Astrocyte of the cerebellum (primary cell): ENCODE results near the gene CPT1B.

ENCODE experiments used
- DNase-seq: peaks from one replicate; pipeline ENCODE4 v3.0.0-alpha.2; 2011; ENCODE audit warnings: low read depth
- H3K4me3 ChIP-seq: 2 replicates; pipeline ENCODE4 v1.5.1; 2011; ENCODE audit warnings: mild to moderate bottlenecking, low read depth, low read length, moderate library complexity
- in situ Hi-C: cut with HindIII; loops from 2 replicates; pipeline ENCODE4 v1.10.0; 2017; ENCODE audit warnings: low sequenced_read_pairs
- TF ChIP-seq, protein P1 (sequence below): IDR thresholded peaks from 2 replicates; pipeline ENCODE4 v1.5.1; 2012; ENCODE audit warnings: low read length, low read depth, moderate library complexity, mild to moderate bottlenecking; ENCODE audit errors: missing control alignments

Gene CPT1B

DNA sequence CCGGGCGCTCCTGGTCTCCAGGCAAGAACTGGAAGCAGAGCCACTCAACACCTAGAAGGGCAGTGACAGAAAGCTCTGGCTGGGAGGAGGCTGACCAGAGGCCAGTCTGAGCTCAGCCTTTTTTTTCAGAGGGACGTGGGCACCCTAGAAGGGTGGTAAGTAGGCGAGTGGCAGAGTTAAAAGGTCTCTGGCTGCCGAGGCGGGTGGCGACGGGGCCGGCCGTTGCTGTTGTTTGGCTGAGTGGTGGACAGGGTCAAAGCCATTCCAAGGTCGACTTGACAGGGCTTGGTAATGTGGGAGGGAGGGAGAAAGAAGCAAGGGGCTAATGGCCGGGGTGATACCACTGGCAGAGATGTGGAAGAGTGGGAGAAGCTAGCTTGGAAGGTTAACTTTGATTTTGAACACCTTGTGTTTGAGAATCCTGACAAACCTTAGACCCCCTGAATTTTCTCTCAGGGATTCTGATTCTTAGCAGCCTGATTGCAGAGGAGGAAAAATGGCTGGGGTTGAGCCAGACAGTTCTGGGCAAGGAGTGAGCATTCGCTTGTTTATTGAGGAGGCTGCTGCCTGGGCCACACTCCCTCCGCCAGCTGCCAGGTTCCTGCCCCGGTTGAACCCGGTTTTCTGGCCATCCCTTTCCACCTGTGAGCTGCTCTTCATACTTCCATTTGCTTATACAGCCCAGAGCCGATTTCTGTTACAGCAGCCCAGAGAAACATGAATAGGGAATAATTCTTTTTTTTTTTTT is 14.6 kb downstream of the CPT1B start:
- peak overlapping the region; percentile 52 for H3K4me3 ChIP-seq
- DNase-seq, result no peak
- in situ Hi-C loops, result no loop called here
- TF ChIP-seq, protein P1, sequence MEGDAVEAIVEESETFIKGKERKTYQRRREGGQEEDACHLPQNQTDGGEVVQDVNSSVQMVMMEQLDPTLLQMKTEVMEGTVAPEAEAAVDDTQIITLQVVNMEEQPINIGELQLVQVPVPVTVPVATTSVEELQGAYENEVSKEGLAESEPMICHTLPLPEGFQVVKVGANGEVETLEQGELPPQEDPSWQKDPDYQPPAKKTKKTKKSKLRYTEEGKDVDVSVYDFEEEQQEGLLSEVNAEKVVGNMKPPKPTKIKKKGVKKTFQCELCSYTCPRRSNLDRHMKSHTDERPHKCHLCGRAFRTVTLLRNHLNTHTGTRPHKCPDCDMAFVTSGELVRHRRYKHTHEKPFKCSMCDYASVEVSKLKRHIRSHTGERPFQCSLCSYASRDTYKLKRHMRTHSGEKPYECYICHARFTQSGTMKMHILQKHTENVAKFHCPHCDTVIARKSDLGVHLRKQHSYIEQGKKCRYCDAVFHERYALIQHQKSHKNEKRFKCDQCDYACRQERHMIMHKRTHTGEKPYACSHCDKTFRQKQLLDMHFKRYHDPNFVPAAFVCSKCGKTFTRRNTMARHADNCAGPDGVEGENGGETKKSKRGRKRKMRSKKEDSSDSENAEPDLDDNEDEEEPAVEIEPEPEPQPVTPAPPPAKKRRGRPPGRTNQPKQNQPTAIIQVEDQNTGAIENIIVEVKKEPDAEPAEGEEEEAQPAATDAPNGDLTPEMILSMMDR, result no peak

DNA sequence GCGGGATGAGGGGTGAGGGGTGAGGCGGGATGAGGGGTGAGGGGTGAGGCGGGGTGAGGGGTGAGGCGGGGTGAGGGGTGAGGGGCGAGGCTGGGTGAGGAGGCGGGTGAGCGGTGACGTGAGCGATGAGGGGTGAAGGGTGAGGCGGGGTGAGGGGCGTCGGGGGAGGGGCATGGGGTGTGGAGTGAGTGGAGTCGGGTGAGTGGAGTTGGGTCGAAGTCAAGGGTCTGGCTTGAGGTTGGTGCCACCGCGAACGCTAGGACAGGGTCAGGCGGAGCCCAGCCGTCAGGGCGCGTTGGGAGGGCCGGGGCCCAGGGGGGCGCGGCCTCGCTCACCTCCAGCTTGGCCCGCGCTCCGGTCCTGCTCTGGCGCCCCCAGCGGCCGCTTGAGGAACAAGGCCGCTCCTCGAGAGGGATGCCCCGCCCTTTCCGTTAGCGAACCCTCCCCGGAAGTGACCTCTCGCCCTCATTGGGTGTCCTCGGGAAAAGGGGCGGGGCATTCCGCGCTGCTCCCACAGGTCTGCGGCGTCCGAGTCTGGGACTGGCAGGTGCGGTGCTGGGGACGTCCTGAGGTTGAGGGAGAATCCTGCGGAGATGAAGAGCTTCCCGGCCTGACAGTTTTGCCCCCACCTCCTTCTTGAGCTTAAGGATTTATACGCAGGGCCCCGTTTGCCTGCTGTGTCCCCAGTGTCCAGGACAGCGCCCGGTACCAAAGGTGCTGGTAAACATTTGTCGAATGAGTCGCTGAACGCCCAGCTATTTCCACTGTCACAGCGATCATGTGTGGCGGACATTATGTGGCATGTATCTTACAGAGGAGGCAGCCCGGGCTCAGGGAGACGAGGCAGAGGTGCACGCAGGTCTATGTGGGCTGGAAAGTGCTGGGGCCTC is 15.5 kb downstream of the CPT1B start, which contains the start of gene SYCE3:
Gene SYCE3 (minus strand): TSS at position 397 of the 890 bp plus-strand sequence. CDS start 6,514 bp downstream, outside the sequence.
- TF ChIP-seq, protein P1, result peak; percentile 86
- in situ Hi-C loops, result no loop called here
- H3K4me3 ChIP-seq, result peak within 1 kb of the TSS; percentile 52
- DNase-seq, result peak; percentile 51

DNA sequence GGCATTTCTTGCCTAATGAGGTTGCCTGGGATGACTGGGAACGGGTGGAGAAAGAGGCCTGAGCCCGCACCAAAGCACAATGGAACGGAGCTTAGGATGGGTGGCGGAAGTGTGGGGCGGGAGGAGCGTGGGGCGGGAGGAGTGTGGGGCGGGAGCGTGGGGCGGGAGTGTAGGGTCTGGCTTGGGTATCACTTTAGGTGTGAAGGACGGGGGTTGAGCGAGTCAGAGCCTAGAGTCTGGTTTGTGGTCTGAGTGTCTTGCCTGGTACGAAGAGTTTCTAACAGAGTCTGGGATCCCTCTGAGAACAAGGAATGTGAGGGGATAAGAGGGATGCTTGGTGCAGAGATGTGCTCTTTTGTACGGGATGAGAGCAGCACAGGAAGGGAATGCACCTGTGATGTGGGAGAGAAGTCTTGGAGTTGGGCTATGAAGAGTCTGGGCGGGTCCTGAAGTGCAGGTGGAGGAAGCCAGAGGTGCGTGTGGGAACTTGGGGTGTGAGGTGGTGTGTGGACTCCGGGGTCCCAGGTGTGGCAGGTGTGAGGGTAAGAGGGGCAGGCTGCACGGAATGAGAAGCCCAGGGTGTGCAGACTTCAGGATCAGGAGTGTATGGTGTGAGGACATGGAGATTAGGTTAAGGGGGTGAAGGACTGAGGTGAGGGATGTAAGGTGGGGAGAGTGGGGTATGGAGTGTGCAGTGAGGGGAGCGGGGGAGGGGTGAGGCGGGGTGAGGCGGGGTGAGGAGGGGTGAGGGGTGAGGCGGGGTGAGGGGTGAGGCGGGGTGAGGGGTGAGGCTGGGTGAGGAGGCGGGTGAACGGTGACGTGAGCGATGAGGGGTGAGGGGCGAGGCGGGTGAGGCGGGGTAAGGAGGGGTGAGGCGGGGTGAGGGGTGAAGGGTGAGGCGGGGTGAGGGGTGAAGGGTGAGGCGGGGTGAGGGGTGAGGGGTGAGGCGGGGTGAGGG is 16.5 kb downstream of the CPT1B start:
- in situ Hi-C loops, result no loop called here
- H3K4me3 ChIP-seq, result no peak overlapping the region
- no peak for DNase-seq
- TF ChIP-seq, protein P1, result no peak

DNA sequence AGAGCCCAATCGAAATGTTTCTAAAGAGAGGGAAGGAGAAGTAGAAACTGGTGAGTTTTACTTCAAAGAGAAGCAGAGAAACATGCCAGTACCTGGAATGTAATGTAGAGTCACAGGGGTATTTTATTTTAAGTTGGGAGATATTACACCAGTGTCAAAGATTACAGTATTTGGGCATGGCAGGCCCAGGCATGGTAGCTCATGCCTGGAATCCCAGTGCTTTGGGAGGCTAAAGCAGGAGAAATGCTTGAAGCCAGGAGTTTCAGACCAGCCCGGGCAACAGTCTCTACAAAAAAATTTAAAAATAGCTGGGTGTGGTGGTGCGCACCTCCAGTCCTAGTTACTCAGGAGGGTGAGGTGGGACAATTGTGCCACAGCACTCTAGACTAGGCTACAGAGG is 18.2 kb downstream of the CPT1B start:
- no peak for DNase-seq
- TF ChIP-seq, protein P1, result no peak
- H3K4me3 ChIP-seq, result no peak overlapping the region
- in situ Hi-C loops, result no loop called here

DNA sequence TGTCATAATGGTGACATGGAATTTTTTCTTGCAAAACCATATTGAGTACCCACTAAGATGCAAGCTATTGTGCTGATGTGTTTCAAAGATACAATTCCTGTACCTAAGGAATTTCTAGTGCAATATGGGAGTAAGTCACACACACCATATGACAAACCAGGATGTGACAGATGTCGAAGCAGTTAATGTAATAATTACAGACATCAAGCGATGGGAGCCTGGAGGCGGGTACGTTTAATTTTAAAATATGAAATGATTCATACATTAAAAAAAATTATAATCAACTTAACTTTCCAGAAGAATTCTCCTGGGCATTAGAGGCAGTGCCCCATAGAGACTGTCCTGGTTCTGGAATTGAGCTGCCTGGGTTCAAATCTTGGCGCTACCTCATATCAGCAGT is 21.5 kb downstream of the CPT1B start:
- in situ Hi-C loops, result no loop called here
- TF ChIP-seq, protein P1, result no peak
- no peak for DNase-seq
- H3K4me3 ChIP-seq, result no peak overlapping the region

DNA sequence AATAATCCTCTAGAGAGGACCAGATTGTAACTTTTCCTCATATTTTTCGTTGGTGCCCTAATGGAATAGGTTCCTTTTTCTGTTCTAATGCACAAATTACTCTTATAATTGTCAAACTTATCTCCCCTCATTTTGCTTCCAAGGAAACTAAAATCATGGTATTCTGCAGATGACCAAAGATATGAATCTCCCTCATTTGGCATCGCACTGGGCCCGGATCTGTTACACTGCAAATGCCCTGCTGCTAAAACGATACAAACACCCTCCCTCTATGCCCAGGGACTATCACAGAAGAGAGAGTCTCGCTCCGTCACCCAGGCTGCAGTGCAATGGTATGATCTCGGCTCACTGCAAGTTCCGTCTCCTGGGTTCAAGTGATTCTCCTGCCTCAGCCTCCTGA is 24.9 kb downstream of the CPT1B start:
- DNase-seq, result no peak
- TF ChIP-seq, protein P1, result no peak
- in situ Hi-C loops, result no loop called here
- no peak overlapping the region for H3K4me3 ChIP-seq
